GM18861 (cell line): ENCODE results near the gene GPD2.

Experiments
- ATAC-seq: cut with Tn5 transposase; IDR thresholded peaks from one replicate; pipeline ENCODE4 v1.9.1; 2021; ENCODE audit not compliant: unreplicated experiment

Gene GPD2

GRCh38 chr2:156435718-156436496 is at the start of gene GPD2:
Gene GPD2, plus strand, starts transcription at chr2:156436379. Its CDS starts 39,727 bp downstream, at chr2:156476106.
- ATAC-seq = peak; percentile 31

- no peak for ATAC-seq
These were observed 42.0 kb upstream of the GPD2 start for GRCh38 chr2:156394033-156394741.

- peak; percentile 31 for ATAC-seq
These were observed 40.1 kb upstream of the GPD2 start for GRCh38 chr2:156396126-156396525.

- no peak for ATAC-seq
These were observed 39.0 kb upstream of the GPD2 start for GRCh38 chr2:156397229-156397628.

- ATAC-seq = no peak
These were observed 38.0 kb upstream of the GPD2 start for GRCh38 chr2:156398176-156398575.

GRCh38 chr2:156399224-156399949 is 36.8 kb upstream of the GPD2 start:
- no peak for ATAC-seq

- ATAC-seq = peak; percentile 28
These were observed 36.1 kb upstream of the GPD2 start for GRCh38 chr2:156399950-156400705.

GRCh38 chr2:156400706-156401678 is 35.2 kb upstream of the GPD2 start:
- ATAC-seq = peak; percentile 66

GRCh38 chr2:156401861-156402260 is 34.3 kb upstream of the GPD2 start:
- ATAC-seq = no peak

- ATAC-seq = no peak
These were observed 30.6 kb upstream of the GPD2 start for GRCh38 chr2:156405586-156405985.

- no peak for ATAC-seq
These were observed 24.3 kb upstream of the GPD2 start for GRCh38 chr2:156411835-156412234.

- ATAC-seq = no peak
These were observed 14.3 kb upstream of the GPD2 start for GRCh38 chr2:156421851-156422250.

GRCh38 chr2:156423674-156424282 is 12.4 kb upstream of the GPD2 start:
- ATAC-seq = no peak

- no peak for ATAC-seq
These were observed 9.1 kb upstream of the GPD2 start for GRCh38 chr2:156427074-156427473.

- ATAC-seq = no peak
These were observed 7.0 kb upstream of the GPD2 start for GRCh38 chr2:156429211-156429610.

GRCh38 chr2:156430236-156430979 is 5.8 kb upstream of the GPD2 start:
- peak; percentile 3 for ATAC-seq

- ATAC-seq = peak; percentile 71
These were observed 5.2 kb upstream of the GPD2 start for GRCh38 chr2:156430980-156431358.

- no peak for ATAC-seq
These were observed 1.5 kb upstream of the GPD2 start for GRCh38 chr2:156434461-156435291.
